Activated CD4-positive, alpha-beta T cell treated with anti-CD3 and anti-CD28 coated beads for 36 hours (primary cell): ENCODE results near the gene EEF1A1. TPM values are rescaled to one million over a fixed set of nuclear protein-coding genes. Genes with fewer than 3 reads are reported as not detected.
"Not testable (repeated sequence)": the region's sequence is repeated elsewhere in the genome, so short reads cannot be mapped to it uniquely, and the experiment has no call there.

ENCODE experiments used
- ATAC-seq: fragments of 200-7000 bp; cut with Tn5 transposase; one replicate; pipeline ENCODE4 v1.10.0; 2021; ENCODE audit warnings: mild to moderate bottlenecking, moderate library complexity
- CTCF ChIA-PET: fragments of 350-600 bp; sonication (Branson Sonifier 250); formaldehyde crosslinking; loops from one replicate; lab custom pipeline; 2021; ENCODE audit warnings: antibody characterized with exemption; lab: Charles Lee
- POLR2A ChIA-PET: fragments of 350-600 bp; sonication (Branson Sonifier 250); formaldehyde crosslinking; loops from one replicate; lab custom pipeline; 2021; ENCODE audit warnings: antibody characterized with exemption, inconsistent platforms; lab: Charles Lee
- DNase-seq: peaks from one replicate; pipeline ENCODE4 v3.0.0-alpha.2; 2020
- H3K27ac Mint-ChIP-seq: one replicate; pipeline ENCODE4 v1.8.0; 2021; ENCODE audit warnings: mixed read lengths
- H3K27me3 Mint-ChIP-seq: one replicate; pipeline ENCODE4 v1.8.0; 2021; ENCODE audit warnings: mixed read lengths
- H3K36me3 Mint-ChIP-seq: one replicate; pipeline ENCODE4 v1.8.0; 2021; ENCODE audit warnings: low read depth, mixed read lengths
- H3K4me1 Mint-ChIP-seq: one replicate; pipeline ENCODE4 v1.8.0; 2021; ENCODE audit warnings: mixed read lengths
- H3K4me3 Mint-ChIP-seq: one replicate; pipeline ENCODE4 v1.8.0; 2021; ENCODE audit warnings: mild to moderate bottlenecking, moderate library complexity, mixed read lengths
- H3K9me3 Mint-ChIP-seq: one replicate; pipeline ENCODE4 v1.8.0; 2021; ENCODE audit warnings: low read depth, mixed read lengths
- intact Hi-C, 2 experiments: fragments of 100-400 bp; cut with DNase I in 1 of 2; cut with micrococcal nuclease in 1 of 2; formaldehyde crosslinking; loops; one replicate each; pipeline versions ENCODE4 v1.14.2 to v1.15.1; 2022 to 2024; cut with DNase I, micrococcal nuclease
- total RNA-seq, 2 experiments: library from RNA; stranded (reverse); gene quantifications; one replicate each; pipeline ENCODE4 v1.2.3, GENCODE V29; 2021

EEF1A1 gene
- total RNA-seq, 2 experiments from 2014 or later = 11,209 to 15,482 TPM

DNA sequence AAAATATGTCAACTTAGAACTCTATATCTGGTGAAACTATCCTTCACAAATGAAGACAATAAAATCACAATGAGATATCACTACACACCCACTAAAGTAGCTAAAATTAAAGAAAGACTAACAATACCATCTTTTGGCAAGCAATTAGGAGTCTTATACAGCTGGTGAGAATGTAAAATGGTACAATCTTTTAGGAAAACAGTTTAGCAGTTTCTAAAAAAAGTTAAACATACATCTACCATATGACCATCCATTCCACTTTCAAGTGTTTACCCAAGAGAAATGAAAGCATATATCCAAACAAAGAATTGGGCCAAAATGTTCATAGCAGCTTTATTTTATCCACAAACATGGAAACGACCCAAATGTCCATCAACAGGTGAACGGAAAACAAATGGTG is 13.8 kb upstream of the EEF1A1 start:
- ATAC-seq (no peak), DNase-seq (no peak)
- H3K27ac Mint-ChIP-seq = no peak overlapping the region
- intact Hi-C loops = no loop called here
- POLR2A ChIA-PET = no interaction called here
- H3K4me3 Mint-ChIP-seq = no peak overlapping the region
- H3K4me1 Mint-ChIP-seq = no peaks in the 10 kb centered on the region
- CTCF ChIA-PET = interaction anchor here (0.8 to 1.4 kb wide), 2 partner anchors 12 to 208 kb away, joined by 3 read pairs; no protein-coding TSS in a partner anchor
- no peaks in the 10 kb centered on the region for H3K27me3 Mint-ChIP-seq
- no peaks in the 10 kb centered on the region for H3K9me3 Mint-ChIP-seq
- H3K36me3 Mint-ChIP-seq = no peaks in the 10 kb centered on the region

DNA sequence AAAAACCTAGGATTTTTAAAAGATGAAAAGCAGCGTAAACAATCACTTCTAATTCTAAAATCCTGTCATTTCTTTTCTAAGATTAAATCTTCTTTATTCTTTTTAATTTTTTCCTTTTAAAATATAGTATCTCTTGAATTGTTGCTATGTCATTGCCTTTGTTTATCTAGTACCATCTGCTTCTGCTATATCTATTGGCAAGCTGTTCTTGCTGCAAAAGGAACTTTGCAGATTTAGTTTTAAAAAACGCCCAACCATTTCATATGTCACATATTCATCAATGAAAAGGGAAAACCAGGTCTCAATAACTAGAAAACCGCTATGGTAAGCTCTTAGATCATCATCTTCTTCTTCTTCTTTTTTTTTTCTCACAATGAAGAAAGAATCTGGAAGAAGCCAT is 11.5 kb upstream of the EEF1A1 start:
- Mint-ChIP-seq H3K27me3 (no peaks in the 10 kb centered on the region), H3K36me3 (no peaks in the 10 kb centered on the region), H3K4me1 (no peaks in the 10 kb centered on the region), H3K4me3 (no peak overlapping the region), H3K27ac (no peak overlapping the region), H3K9me3 (no peaks in the 10 kb centered on the region)
- DNase-seq = no peak
- ChIA-PET CTCF (interaction anchor here (0.7 to 1.5 kb wide), 3 partner anchors 16 to 75 kb away, joined by 3 to 4 read pairs (median 4); no protein-coding TSS in a partner anchor), POLR2A (no interaction called here)
- intact Hi-C loops = no loop called here
- no peak for ATAC-seq

DNA sequence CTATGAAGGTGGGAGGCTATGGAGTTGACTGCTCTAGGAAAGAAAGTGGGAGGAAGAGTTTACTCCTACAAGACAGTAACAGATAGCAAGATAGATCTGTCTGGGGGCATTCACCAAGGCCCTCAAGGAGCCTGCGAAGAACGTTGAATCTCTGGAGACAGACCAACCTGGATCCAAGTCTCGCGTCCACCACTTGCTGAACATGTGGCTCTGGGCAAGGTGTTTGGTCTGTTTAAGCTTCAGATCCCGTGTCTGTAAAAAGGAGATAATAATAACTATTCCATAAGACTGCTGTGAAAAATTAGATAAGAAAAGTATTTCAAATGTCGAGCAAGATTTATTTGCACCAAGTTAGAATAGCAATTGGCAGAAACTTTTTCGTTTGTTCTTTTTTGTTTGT is 8.1 kb upstream of the EEF1A1 start:
- H3K36me3 Mint-ChIP-seq = no peaks in the 10 kb centered on the region
- no peak for ATAC-seq
- POLR2A ChIA-PET = interaction anchor here (0.6 kb wide), 2 partner anchors 39 to 96 kb away, joined by 4 to 10 read pairs; no protein-coding TSS in a partner anchor
- CTCF ChIA-PET = interaction anchor here (1.5 kb wide), 1 partner anchor 31 kb away, joined by 4 read pairs; no protein-coding TSS in a partner anchor
- intact Hi-C loops = no loop called here
- H3K4me3 Mint-ChIP-seq = no peak overlapping the region
- no peaks in the 10 kb centered on the region for H3K27me3 Mint-ChIP-seq
- no peak overlapping the region for H3K27ac Mint-ChIP-seq
- H3K4me1 Mint-ChIP-seq = peaks cover 6% of the 10 kb centered on the region
- no peaks in the 10 kb centered on the region for H3K9me3 Mint-ChIP-seq
- no peak for DNase-seq

DNA sequence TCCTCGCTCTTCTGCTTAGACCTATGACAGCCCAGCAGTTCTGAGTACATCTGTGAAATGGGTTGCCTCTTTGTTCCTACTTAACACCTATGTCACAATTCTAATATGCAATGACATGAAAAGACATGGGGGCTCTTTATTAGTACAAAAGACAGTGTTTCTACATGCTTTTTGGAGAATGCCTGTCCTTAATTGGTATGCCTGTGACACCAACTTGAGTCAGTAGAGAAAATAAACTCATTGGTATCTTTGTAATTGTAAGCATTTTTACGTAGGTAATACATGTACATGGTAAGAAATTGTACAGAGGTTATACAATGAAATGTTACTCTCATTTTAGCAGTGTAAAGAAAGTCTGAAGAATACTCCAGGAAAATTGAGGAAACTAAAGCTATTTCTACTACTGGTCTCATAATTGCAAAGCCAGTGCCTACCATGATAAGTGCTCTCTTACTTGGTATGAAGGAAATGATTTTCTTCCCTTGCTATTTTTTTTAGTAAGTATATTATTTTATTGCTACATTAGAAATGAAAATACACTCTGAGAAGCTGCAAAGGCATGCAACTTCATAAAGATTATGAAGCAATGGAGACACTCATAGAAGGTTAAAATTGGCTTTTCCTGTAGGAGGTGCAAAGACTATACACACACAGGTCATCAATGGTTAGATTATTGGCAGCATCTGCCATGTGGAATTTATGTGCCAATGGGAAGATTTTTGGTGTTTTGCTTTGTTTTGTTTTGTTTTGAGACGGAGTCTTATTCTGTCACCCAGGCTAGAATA is 4.9 kb upstream of the EEF1A1 start:
- Mint-ChIP-seq H3K4me1 (peaks cover 6% of the 10 kb centered on the region), H3K4me3 (no peak overlapping the region), H3K27me3 (no peaks in the 10 kb centered on the region), H3K36me3 (peaks cover 6% of the 10 kb centered on the region), H3K27ac (no peak overlapping the region), H3K9me3 (no peaks in the 10 kb centered on the region)
- ATAC-seq = no peak
- intact Hi-C loops = no loop called here
- POLR2A ChIA-PET = no interaction called here
- no peak for DNase-seq
- CTCF ChIA-PET = interaction anchor here (0.6 to 1.2 kb wide), 5 partner anchors 16 to 182 kb away, joined by 3 to 5 read pairs (median 3); no protein-coding TSS in a partner anchor

DNA sequence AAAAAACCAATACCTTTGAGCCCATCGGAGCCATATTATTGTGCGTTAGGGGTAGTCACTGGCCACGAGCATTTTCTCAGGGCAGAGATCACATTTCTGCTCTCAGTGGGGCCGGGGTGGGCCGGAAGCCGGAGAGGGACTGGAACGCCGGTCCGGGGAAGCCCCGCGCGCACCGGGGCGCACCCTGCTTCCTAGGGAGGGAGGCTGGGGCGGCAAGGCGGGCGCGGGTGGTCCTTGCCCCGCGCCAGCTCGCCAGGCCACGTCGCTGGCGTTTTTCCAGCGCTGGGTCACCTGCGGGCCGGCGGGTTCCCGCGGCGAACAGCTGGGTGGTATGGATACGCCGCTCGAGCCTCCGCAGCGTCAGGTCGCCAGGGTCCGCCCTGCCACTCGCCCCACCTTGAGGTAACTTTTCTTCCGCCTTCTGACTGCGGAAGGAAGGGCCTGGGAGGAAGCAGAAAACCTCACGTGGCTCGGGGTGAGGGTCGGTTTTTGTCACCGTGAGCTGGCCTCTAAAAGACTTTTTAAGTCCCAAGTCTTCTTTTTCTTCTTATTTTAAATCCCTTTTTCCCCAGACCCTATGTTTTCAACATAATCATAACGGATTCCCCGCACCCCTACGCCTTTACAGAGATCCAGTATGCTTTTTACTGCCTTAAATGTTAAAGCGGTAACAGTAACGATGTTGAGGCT is 2.7 kb upstream of the EEF1A1 start:
- H3K27ac Mint-ChIP-seq = peak overlapping the region; percentile 98
- ChIA-PET CTCF (interaction anchor here (0.6 to 4.0 kb wide), 8 partner anchors 50 to 173 kb away, joined by 3 to 28 read pairs (median 4); no protein-coding TSS in a partner anchor), POLR2A (interaction anchor here (0.6 to 1.6 kb wide), 8 partner anchors 8 to 130 kb away, joined by 3 to 12 read pairs (median 4); partner anchors contain the start of genes MTO1 and SLC17A5)
- intact Hi-C loops = loop anchor here (1.0 to 5.0 kb wide), 6 partner anchors 57 to 1719 kb away; partner anchors contain the start of genes COX7A2 (in 2 of the 2), KCNQ5 (in 1 of the 2) and SLC17A5 (in 1 of the 2)
- peaks cover 27% of the 10 kb centered on the region for H3K36me3 Mint-ChIP-seq
- DNase-seq (peak; percentile 88), ATAC-seq (peak; percentile 31)
- peaks cover 7% of the 10 kb centered on the region for H3K4me1 Mint-ChIP-seq
- peak overlapping the region; percentile 97 for H3K4me3 Mint-ChIP-seq
- no peaks in the 10 kb centered on the region for H3K27me3 Mint-ChIP-seq
- H3K9me3 Mint-ChIP-seq = no peaks in the 10 kb centered on the region

DNA sequence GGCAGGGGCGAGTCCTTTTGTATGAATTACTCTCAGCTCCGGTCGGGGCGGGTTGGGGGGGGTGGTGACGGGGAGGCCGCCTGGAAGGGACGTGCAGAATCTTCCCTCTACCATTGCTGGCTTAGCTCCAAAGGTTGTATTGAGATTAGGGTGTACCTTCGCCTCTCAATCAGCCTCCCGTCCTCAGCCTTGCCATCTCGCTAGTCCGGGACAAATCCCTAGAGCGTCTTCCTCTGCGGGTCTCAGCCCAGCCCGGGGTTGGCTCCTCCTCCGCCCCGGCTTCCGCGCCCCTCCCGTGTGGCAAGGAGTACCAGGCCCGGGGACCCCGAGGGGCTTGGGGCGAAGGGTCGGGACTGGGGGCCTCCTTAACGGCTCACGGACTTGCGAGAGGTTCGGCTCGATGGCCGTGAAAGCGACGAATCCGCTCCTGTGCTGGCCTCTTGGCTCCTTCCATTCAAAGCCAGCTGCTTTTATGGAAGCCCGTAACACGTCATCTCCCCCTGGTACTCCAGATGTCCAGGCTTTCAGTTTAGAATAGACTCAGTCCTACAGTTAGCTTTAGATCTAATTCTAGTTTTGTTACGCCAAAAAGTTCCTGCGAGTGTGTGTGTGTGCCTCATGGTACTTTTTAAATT is 636 bp upstream of the EEF1A1 start:
- H3K9me3 Mint-ChIP-seq = no peaks in the 10 kb centered on the region
- H3K27me3 Mint-ChIP-seq = no peaks in the 10 kb centered on the region
- no peak for DNase-seq
- POLR2A ChIA-PET = interaction anchor here (0.5 to 3.4 kb wide), 12 partner anchors 8 to 231 kb away, joined by 3 to 29 read pairs (median 8); partner anchors contain the start of genes CGAS, MTO1 and SLC17A5
- intact Hi-C loops = loop anchor here (1.0 to 5.0 kb wide), 10 partner anchors 60 to 1763 kb away; partner anchors contain the start of genes COX7A2 (in 2 of the 2), MTO1 (in 2 of the 2), CD109 (in 1 of the 2) and KCNQ5 (in 1 of the 2)
- CTCF ChIA-PET = interaction anchor here (1.0 to 4.0 kb wide), 10 partner anchors 8 to 212 kb away, joined by 3 to 28 read pairs (median 4); partner anchors contain the start of genes CD109, MTO1 and SLC17A5
- peak overlapping the region; percentile 97 for H3K4me3 Mint-ChIP-seq
- ATAC-seq = peak; percentile 35
- peaks cover 20% of the 10 kb centered on the region for H3K4me1 Mint-ChIP-seq
- peaks cover 48% of the 10 kb centered on the region for H3K36me3 Mint-ChIP-seq
- peak overlapping the region; percentile 98 for H3K27ac Mint-ChIP-seq

DNA sequence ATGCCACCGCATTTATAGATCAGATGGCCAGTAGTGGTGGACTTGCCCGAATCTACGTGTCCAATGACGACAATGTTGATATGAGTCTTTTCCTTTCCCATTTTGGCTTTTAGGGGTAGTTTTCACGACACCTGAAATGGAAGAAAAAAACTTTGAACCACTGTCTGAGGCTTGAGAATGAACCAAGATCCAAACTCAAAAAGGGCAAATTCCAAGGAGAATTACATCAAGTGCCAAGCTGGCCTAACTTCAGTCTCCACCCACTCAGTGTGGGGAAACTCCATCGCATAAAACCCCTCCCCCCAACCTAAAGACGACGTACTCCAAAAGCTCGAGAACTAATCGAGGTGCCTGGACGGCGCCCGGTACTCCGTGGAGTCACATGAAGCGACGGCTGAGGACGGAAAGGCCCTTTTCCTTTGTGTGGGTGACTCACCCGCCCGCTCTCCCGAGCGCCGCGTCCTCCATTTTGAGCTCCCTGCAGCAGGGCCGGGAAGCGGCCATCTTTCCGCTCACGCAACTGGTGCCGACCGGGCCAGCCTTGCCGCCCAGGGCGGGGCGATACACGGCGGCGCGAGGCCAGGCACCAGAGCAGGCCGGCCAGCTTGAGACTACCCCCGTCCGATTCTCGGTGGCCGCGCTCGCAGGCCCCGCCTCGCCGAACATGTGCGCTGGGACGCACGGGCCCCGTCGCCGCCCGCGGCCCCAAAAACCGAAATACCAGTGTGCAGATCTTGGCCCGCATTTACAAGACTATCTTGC is 725 bp downstream of the EEF1A1 start:
- peak overlapping the region; percentile 97 for H3K4me3 Mint-ChIP-seq
- peak overlapping the region; percentile 98 for H3K27ac Mint-ChIP-seq
- ATAC-seq (peak; percentile 18), DNase-seq (peak; percentile 91)
- H3K27me3 Mint-ChIP-seq = no peaks in the 10 kb centered on the region
- ChIA-PET POLR2A (interaction anchor here (0.6 to 3.4 kb wide), 9 partner anchors 10 to 134 kb away, joined by 3 to 29 read pairs (median 10); partner anchors contain the start of genes CGAS, MTO1 and SLC17A5), CTCF (interaction anchor here (1.0 to 3.3 kb wide), 2 partner anchors 90 to 133 kb away, joined by 3 to 25 read pairs; partner anchors contain the start of gene SLC17A5)
- H3K36me3 Mint-ChIP-seq = peaks cover 60% of the 10 kb centered on the region
- intact Hi-C loops = loop anchor here (2.0 to 5.0 kb wide), 3 partner anchors 59 to 1722 kb away; partner anchors contain the start of genes COX7A2 (in 2 of the 2), KCNQ5 (in 1 of the 2) and MTO1 (in 1 of the 2)
- no peaks in the 10 kb centered on the region for H3K9me3 Mint-ChIP-seq
- peaks cover 31% of the 10 kb centered on the region for H3K4me1 Mint-ChIP-seq

DNA sequence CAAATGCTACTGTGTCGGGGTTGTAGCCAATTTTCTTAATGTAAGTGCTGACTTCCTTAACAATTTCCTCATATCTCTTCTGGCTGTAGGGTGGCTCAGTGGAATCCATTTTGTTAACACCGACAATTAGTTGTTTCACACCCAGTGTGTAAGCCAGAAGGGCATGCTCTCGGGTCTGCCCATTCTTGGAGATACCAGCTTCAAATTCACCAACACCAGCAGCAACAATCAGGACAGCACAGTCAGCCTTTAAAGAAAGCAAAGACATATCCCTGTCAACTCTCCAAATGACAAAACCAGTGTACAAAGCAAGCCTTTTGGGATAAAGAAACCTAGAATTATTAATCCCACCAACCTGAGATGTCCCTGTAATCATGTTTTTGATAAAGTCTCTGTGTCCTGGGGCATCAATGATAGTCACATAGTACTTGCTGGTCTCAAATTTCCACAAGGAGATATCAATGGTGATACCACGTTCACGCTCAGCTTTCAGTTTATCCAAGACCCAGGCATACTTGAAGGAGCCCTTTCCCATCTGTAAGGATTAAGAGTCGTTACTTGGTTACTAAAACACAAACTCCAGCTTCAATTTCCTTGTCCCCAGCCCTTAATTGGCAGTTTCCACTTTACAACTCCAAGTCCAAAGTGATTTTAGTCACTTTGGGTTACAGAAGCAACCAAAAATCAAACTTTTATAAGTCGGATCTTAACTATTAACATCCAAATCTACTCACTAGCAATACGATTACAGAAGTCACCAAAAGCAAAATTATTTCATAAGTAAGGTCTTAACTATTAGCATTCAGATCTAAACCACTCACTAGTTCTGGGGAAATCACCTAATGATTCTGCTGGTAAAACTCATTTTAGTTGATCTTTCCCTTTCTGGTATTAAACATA is 1.6 kb downstream of the EEF1A1 start:
- DNase-seq, H3K27me3 Mint-ChIP-seq, H3K9me3 Mint-ChIP-seq, intact Hi-C loops, ATAC-seq: not testable (repeated sequence)
- peaks cover 66% of the 10 kb centered on the region for H3K36me3 Mint-ChIP-seq
- ChIA-PET POLR2A (interaction anchor here (1.0 to 3.4 kb wide), 4 partner anchors 58 to 135 kb away, joined by 3 to 29 read pairs (median 16); partner anchors contain the start of genes MTO1 and SLC17A5), CTCF (interaction anchor here (1.0 to 3.3 kb wide), 2 partner anchors 91 to 134 kb away, joined by 3 to 25 read pairs; partner anchors contain the start of gene SLC17A5)
- H3K4me3 Mint-ChIP-seq = peak overlapping the region; percentile 97
- peaks cover 35% of the 10 kb centered on the region for H3K4me1 Mint-ChIP-seq
- peak overlapping the region; percentile 98 for H3K27ac Mint-ChIP-seq
